Measurements from ENCODE around the gene ITGB5.

The ITGB5 gene, protein sequence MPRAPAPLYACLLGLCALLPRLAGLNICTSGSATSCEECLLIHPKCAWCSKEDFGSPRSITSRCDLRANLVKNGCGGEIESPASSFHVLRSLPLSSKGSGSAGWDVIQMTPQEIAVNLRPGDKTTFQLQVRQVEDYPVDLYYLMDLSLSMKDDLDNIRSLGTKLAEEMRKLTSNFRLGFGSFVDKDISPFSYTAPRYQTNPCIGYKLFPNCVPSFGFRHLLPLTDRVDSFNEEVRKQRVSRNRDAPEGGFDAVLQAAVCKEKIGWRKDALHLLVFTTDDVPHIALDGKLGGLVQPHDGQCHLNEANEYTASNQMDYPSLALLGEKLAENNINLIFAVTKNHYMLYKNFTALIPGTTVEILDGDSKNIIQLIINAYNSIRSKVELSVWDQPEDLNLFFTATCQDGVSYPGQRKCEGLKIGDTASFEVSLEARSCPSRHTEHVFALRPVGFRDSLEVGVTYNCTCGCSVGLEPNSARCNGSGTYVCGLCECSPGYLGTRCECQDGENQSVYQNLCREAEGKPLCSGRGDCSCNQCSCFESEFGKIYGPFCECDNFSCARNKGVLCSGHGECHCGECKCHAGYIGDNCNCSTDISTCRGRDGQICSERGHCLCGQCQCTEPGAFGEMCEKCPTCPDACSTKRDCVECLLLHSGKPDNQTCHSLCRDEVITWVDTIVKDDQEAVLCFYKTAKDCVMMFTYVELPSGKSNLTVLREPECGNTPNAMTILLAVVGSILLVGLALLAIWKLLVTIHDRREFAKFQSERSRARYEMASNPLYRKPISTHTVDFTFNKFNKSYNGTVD

DNA sequence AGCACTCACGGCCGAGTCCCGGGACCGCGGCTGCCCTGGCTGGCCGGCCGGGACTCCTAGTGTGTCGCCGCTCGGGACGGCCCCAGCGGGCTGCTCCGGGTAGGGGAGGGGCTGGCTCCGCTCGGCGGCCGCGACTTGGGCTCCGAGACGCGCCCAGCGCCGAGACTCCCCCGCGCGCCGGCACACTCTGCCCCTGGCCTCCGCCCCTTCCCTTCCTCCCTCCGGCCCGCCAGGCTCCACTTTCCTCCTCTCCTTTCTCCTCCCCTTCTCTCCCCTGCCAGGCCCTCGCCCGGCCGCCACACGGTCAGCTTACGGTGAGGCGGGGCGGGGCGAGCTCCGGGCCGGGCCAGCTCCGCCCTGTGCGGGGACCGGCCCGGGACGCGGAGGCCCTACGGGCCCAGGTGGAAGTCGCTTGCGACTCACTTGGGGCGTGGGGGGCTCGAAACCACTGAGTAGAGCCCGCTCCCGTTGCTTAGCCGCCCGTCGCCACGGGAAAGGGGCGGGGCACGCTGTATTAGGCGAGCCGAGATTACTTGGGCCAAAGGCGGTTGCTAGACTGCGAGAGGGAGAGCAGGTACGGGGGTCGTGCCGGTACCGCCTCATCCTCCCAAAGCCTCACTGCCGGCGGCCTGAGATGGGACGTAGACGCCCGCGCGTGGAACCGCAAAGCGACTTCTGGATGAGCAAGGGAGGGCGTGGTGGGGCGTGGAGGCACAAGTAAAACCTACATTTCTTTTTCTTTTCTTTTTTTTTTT, at the start of gene ITGB5:
Gene ITGB5, minus strand, starts transcription at position 189 of the 755 bp plus-strand sequence. CDS start 365 bp downstream, outside the sequence.
- in situ Hi-C loops (cut with MboI; ENCODE audit: low sequenced_read_pairs): no loop called here

DNA sequence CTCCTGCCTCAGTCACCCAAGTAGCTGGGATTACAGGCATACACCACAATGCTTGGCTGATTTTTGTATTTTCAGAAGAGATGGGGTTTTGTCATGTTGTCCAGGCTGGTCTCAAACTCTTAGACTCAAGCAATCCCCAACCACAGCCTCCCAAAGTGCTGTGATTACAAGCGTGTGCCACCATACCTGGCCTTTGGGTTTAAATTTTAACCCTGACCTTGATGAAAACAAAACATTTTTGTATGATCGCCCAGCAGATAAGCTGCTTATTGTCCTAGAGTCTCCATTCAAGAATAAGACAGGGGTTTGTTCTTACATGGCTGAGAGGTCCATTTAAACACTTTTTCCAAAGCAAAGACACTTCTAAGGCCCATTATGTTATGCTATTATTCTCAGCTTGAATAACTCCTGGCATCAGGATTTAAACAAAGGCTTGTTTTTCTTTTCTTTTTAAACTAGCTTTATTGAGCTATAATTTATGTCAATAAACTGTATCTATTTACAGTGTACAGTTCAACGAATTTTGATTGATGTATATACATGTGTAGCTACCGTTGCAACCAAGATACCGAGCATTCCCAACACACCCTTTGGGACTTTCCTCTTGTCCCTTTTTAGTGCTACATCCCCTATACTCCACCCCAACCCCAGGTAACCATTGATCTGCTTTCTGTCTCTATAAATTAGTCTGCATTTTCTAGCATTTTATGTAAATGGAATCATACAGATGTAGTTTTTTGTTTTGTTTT, 48.8 kb upstream of the ITGB5 start:
- in situ Hi-C loops (cut with MboI; ENCODE audit: low sequenced_read_pairs): no loop called here

DNA sequence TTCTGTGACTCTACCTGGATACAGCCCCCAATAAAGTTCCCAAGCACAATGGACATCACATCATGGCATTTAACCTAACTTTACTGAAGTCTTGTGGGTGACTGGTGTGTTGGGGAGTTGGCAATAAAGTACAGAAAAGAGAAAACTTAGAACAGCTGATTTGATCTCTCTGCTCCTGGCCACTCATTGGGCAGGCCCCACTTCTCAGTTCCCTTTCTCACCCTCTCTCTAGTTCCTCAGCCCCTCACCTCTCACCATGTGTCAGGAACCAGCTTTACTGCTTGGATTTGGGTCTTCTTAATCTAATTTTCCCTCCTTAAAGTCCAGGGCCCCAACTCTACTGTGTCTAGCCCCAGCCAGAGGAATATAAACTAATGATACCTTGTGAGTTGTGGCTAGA, 48.1 kb upstream of the ITGB5 start:
- in situ Hi-C loops (cut with MboI; ENCODE audit: low sequenced_read_pairs): no loop called here

DNA sequence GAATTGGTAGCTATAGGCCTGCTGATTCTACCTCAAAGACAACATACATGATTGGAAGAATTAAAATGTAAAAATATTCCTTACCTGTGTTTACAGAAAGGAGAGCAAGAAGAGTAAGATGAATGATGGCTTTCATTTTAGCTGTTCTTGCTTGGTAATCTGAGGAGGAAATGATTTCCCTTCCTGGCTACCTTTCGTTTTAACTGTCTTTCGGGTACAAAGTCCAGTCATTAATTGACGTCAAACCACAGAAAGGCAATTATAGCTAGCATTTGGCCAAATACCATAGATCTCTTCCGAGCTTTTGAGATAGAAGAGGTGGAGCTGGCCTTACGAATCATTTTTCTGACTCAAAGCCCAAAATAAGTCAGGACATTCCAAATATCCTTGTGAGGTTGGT, 47.4 kb upstream of the ITGB5 start, which contains the start of gene MUC13:
Gene MUC13, minus strand, starts transcription at position 175 of the 400 bp plus-strand sequence. Its CDS starts 39 bp downstream, at position 136.
- in situ Hi-C loops (cut with MboI; ENCODE audit: low sequenced_read_pairs): no loop called here

DNA sequence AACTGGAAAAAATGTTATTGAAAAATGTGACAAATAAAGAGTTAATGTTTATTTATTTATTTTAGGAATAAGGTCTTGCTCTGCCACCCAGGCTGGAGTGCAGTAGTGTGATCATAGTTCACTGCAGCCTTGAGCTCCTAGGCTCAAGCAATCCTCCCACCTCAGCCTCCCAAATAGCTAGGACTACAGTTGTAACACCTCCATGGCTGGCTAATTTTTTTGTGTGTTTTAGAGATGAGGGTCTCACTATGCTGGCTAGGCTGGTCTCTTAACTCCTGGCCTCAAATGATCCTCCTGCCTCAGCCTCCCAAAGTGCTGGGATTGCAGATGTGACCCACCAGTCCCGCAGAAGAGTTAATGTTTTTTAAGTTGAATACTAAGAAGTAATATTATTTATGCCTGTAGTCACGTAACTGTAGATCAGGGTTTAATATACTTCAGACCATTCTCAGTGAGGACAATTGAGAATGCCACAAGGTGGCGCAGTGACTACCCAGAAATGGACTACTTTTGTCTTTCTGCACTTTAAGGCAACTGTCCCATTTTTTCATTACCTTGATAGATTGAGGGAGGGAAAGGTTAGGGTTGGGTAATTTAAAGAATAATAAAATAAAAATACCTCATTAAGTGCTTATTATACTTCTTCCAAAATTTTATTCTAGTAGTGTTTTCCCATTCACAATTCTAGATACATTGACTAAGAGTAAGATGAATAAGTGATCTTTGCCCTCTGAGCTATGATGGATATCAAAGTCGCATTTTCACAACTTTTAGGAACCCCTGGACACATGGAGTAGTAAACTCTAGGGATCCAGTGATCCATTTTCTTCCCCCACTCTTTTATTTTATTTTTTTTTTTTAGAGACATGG, 41.4 kb upstream of the ITGB5 start:
- in situ Hi-C loops (cut with MboI; ENCODE audit: low sequenced_read_pairs): no loop called here

DNA sequence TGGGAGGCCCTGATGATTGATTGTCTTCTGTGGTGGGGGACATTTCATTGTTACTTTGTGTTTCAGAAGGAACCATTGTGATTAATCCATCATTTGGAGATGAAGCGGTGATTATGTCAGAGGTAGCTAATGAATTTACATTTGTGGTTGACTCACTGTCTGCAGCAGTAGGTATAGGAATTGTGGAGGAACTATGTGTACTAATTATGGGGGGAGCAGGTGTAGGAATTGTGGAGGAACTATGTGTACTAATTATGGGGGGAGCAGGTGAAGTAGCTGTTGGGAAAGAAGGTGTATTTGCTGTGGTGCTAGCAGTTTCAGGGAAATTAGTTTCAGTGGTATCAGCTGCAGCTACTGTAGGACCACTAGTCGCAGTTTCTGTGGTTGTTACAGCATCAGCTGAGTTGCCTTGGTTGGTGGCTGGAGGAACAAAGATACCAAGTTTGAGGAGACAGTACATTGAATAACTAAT, 40.4 kb upstream of the ITGB5 start:
- in situ Hi-C loops (cut with MboI; ENCODE audit: low sequenced_read_pairs): no loop called here

DNA sequence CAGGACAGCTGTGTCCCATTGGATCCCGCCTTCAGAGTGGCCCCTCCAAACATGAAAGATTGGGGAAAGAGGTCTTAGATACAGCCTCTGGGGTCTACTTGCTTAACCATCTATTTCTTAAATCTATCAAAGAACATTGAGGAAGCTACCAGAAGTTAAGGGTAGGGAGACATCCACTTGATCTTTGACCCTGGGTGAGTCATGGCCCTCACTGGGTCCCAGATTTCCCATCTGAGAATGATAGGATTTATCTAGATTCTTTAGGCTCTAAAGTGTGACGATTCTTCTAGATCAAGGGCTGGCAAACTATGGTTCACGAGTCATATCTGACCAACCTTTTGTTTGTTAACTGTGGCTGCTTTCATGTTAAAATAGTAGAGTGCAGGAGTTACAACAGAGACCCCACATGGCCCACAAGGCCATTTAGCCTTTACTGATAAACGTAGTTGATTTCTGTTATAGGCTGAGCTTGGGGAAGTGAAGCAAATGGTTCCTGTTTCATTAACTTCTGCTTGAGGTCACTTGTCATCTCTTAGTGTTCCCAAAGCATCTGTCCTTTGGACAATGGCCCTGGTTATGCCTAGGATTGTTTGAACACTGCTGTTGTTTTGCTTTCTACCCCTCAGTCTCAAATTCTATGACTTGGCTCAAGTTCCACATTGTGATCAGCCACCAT, 39.4 kb upstream of the ITGB5 start:
- in situ Hi-C loops (cut with MboI; ENCODE audit: low sequenced_read_pairs): no loop called here

DNA sequence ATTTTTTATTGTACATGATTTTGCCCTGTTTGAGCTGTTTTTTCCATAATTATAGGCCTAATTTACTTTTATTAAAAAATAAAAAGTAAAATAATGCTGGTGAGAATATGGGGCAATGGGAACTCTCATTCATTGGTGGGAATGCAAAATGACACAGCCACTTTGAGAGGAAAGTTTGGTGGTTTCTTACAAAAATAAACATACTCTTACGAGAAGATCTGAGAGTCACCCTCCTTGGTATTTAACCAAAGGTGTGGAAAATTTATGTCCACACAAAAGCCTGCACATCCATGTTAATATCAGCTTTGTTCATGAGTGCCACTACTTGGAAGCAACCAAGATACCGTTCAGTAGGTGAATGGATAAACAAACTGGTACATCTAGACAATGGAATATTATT, 37.6 kb upstream of the ITGB5 start:
- in situ Hi-C loops (cut with MboI; ENCODE audit: low sequenced_read_pairs): no loop called here

DNA sequence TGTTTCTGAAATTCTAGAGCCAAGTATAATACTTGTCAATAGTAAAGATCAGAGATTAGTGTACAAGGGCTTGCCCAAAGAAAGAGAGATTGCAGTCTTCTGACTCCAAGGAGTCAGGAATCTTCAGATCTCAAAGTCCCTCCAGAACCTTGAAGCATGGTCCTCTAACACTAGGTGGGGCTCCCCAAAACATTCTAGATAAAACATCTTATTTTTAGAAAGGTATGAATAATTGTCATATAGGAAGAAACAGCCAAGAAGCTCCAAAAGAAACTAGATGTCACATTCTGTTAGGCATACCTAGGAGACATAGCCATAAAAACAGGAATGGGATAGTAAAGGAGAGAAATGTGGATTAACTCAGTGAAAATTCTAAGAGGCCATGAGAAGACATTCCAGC, 36.7 kb upstream of the ITGB5 start:
- in situ Hi-C loops (cut with MboI; ENCODE audit: low sequenced_read_pairs): no loop called here

DNA sequence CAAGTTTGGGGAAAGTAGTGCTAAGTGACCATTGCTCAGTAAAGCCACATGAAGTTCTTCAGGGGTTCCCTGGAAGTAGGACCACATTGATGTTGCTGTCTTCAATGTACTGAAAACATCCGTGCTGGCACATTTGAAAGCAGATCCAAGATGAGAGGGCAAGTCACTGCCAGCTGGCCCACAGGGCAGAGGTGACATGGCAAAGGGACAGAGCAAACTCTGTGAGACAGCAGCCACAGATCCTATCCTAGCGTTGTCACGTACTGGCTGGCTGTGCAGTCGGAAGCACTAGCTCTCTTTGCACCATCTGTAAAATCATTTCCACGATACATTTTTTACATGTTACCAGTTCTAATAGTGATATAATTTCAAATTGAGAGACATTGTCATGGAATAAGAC, 33.6 kb upstream of the ITGB5 start:
- in situ Hi-C loops (cut with MboI; ENCODE audit: low sequenced_read_pairs): no loop called here

DNA sequence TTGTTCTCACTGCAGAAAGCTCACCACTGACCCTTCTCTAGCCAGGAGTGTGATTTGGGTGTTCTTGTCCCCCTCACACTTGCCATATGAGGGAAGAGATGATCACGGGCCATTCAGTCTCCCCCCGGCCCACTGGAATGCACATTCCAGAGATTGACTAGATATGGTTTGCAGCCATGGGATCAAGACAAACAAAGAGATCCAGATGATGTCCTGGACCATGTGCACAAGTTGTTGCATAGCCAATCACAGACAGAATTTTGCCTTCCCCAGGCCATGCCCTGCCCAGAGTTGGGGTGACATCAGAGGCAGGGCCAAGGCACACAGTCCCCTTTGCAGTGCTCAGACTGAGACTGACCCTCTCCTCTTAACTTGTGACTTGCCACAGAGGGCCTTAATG, 32.6 kb upstream of the ITGB5 start:
- in situ Hi-C loops (cut with MboI; ENCODE audit: low sequenced_read_pairs): no loop called here

DNA sequence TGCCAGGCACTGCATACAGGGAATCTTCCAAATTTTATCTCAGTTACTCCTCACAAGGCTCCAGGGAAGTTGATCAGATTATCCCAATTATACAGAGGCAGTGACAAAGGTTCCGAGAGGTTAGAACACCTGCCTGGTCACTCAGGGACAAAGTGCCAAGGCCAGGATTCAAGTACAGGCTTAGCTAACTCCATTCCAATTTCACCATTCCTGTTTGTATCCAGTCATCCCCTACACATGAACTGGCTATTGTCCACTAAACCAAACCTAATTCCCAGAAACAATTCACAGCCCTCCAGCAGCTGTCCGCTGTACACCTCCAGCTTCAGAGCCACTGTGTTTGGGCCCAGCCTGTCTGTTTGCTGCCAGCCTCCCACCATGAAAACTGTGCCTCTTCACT, 31.4 kb upstream of the ITGB5 start:
- in situ Hi-C loops (cut with MboI; ENCODE audit: low sequenced_read_pairs): no loop called here

DNA sequence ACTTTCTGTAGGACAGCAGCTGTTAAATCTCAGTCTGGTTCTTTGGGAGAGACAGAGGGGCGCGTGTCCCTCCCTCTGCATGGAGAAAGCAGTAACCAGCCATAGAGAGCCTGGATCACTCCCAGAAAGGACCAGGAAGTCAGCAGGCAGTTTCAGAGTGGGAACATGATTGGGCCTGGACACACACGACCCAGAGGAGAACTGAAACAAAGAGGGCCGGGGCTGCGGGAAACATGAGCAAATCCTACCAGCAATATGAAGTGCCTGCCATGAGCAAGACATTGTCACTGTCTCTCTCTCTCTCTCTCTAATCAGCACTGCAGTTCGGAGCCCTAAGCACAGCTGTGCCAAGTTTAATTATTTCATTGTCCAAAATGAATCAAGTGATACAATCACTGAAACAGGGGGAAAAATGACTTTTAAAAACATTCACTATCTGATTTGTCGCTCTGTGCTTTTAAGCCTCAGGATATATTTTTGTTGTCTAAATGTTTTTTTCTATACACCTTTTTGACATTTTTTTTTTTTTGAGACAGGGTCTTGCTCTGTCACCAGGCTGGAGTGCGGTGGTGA, 29.8 kb upstream of the ITGB5 start:
- in situ Hi-C loops (cut with MboI; ENCODE audit: low sequenced_read_pairs): no loop called here

DNA sequence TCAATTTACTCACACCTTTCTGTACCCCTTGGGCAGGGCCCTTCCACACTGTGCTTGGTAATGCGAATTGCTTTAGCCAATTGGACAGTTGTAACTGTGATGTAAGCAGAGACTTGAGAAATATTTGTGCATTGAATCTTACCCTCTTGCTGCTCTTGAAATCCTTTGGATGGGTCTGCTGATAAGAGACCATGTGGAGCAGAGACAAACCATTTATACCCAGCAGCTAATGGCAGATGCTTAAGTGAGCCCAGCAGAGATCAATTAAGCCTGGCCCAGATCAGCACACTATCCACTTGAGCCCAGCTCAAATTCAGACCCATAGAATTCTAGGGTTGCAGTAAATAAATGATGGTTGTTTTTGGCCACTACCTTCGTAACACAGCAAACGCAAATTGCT, 28.1 kb upstream of the ITGB5 start:
- in situ Hi-C loops (cut with MboI; ENCODE audit: low sequenced_read_pairs): no loop called here

DNA sequence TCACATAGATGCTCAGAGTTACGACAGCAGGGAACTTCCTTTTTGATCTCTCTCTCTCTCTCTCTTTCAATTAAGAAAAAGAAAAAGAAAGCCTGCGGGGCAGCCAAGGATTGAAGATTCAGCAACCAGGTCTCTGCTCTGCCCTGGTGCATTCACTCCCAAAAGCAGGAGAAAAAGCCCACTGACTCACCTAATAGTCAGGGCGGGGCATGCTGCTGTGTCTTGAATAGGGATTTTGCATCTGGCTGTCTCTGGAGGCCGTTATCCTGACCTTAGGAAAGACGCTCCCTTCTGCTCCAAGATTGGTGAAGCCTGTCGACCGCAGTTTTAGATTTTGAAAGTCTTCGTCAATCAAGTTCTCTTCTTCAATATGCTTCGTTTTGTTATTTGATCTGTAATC, 20.8 kb upstream of the ITGB5 start:
- in situ Hi-C loops (cut with MboI; ENCODE audit: low sequenced_read_pairs): no loop called here

DNA sequence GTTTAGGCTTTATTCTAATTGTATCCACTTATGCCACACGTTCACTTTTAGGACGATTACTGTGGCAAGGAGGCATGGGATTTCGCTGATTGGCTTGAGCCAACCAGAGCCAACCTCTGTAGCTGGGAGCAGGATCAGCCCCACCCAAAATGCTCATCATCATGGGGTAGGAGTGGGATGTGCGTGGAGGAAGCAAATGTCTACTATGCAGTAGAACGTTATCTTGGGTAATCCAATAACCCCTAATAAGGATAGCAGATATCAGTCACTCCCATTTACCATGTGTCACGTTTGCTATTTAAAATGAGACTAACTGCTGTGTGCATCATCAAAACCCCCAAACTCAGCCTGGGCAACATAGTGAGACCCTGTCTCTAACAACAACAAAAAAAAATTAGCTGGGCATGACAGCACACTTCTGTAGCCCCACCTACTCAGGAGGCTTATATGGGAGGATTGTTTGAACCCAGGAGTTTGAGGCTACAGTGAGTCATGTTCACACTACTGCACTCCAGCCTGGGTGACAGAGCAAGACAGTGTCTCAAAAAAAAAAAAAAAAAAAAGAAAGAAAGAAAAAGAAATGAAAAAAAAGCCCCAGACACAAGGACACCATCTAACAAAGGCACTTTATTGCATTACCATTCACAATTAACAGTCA, 17.8 kb upstream of the ITGB5 start:
- in situ Hi-C loops (cut with MboI; ENCODE audit: low sequenced_read_pairs): no loop called here

DNA sequence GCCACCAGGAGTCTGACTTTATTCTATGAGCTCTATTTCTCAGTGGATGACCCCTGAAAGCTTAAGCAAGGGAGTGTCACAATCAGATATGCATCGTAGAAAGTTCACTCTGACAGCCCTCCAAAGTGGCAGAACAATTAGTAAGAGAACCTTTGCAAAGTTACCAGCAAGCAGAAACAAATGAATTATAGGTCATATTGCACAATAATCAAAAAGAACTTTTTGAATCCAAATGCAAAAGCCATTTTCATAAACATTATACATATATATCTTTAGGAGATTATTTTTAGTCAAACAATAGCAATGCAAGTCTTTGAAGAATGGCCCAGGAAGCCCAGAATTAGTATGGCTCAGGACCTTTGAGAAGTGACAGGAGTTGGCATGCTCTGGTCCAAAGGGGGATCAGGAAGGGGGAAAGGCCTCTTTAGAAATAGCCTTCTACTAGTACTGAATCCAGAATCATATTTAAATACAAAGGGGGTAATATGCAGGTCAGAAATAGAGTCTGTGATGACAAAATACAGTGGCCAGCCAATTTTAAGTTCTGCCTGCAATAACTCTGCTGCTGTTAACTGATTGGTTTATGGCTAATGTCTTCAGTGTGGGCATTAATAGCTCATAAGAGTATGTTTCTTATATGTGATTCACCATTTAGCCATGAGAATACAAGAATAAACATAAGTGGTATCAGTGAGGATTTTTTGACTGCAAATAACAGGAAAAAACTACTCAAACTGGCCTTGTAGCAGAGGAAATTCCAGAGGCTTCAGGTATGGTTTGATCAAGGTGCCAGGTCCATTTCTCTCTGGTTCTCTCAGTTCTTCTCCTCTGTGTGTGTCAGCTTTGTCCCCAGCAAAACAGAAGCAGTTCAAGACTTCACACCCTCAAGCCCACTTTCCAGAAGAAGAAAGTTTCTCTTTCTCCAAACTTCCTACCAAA, 17.0 kb upstream of the ITGB5 start:
- in situ Hi-C loops (cut with MboI; ENCODE audit: low sequenced_read_pairs): no loop called here
